Prostate gland (tissue), 2 donors: ENCODE data around the gene TCP1.

Experiments used
- POLR2A ChIP-seq: fragments of 450-650 bp; IDR thresholded peaks from one replicate; pipeline ENCODE4 v1.6.1; 2016; ENCODE audit warnings: antibody characterized with exemption, mild to moderate bottlenecking
- POLR2AphosphoS5 ChIP-seq: sonication (generic); formaldehyde crosslinking; IDR thresholded peaks from one replicate; pipeline ENCODE4 v1.6.1; 2017; ENCODE audit warnings: antibody characterized with exemption
- TF ChIP-seq, protein P1 (sequence below), 4 experiments: fragments of 200-600 bp in 2 of 4; fragments of 450-650 bp in 2 of 4; sonication (generic) in 2 of 4; IDR thresholded peaks; 1 replicate in 3 of 4; 2 replicates in 1 of 4; pipeline ENCODE4 v1.5.1; 2016 to 2019; ENCODE audit warnings: antibody characterized with exemption in 4 of 4, mild to moderate bottlenecking in 2 of 4, moderate library complexity in 2 of 4

DNA sequence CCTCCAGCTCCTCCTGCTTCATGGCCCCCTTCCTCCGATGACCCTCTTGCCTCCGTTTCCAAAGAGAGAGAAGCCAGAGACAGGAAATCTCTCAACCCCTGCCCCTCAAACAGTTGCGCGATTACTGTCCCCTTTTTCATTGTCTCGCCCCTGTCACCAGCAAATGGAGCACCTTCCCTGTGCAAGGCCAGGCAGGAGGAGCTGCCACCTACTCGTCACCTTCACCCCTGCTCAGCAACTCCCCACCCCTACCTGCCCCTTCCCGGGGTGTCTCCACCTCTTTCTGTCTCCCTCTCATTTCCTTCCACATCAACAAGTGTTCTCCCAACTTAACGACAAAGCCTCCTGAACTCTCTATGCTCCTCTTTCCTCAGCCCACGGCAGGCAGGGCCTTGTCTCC, 24.4 kb upstream of the TCP1 start:
- TF ChIP-seq, protein P1, sequence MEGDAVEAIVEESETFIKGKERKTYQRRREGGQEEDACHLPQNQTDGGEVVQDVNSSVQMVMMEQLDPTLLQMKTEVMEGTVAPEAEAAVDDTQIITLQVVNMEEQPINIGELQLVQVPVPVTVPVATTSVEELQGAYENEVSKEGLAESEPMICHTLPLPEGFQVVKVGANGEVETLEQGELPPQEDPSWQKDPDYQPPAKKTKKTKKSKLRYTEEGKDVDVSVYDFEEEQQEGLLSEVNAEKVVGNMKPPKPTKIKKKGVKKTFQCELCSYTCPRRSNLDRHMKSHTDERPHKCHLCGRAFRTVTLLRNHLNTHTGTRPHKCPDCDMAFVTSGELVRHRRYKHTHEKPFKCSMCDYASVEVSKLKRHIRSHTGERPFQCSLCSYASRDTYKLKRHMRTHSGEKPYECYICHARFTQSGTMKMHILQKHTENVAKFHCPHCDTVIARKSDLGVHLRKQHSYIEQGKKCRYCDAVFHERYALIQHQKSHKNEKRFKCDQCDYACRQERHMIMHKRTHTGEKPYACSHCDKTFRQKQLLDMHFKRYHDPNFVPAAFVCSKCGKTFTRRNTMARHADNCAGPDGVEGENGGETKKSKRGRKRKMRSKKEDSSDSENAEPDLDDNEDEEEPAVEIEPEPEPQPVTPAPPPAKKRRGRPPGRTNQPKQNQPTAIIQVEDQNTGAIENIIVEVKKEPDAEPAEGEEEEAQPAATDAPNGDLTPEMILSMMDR (IDR thresholded peaks at IDR 0.05) = no peak
- TF ChIP-seq POLR2AphosphoS5 = no peak
- TF ChIP-seq POLR2A = no peak
